Keratinocyte (primary cell): Measurements from ENCODE around the gene TMEM45A. TPM values are rescaled to one million over a fixed set of nuclear protein-coding genes. Genes with fewer than 3 reads are reported as not detected.

Source experiments
- DNase-seq: peaks from one replicate; pipeline ENCODE4 v3.0.0-alpha.2; 2011; ENCODE audit warnings: low read depth, missing footprints, low spot score
- FAIRE-seq: peaks from 2 replicates; lab custom pipeline; 2011; peaks lifted over from hg19 to GRCh38; lab: Jason Lieb, UNC
- H2AFZ ChIP-seq: 2 replicates; pipeline ENCODE4 v1.6.0; 2012; ENCODE audit warnings: low read length, control low read depth, inconsistent platforms; ENCODE audit not compliant: control insufficient read depth
- H3K27ac ChIP-seq: 2 replicates; pipeline ENCODE4 v1.5.1; 2011; ENCODE audit warnings: low read length; ENCODE audit not compliant: control insufficient read depth, insufficient read depth
- H3K27me3 ChIP-seq: 3 replicates; pipeline ENCODE4 v1.6.0; 2011; ENCODE audit warnings: low read length; ENCODE audit not compliant: control insufficient read depth, insufficient read depth; ENCODE audit errors: extremely low read depth
- H3K36me3 ChIP-seq, 2 experiments: 2 replicates in 1 of 2; 3 replicates in 1 of 2; pipeline ENCODE4 v1.5.1; 2011; ENCODE audit warnings: low read length in 2 of 2, mild to moderate bottlenecking in 1 of 2; ENCODE audit not compliant: control insufficient read depth in 2 of 2, insufficient read depth in 2 of 2; ENCODE audit errors: extremely low read depth in 1 of 2
- H3K4me1 ChIP-seq: 3 replicates; pipeline ENCODE4 v1.5.1; 2011; ENCODE audit warnings: low read length; ENCODE audit not compliant: control insufficient read depth, insufficient read depth; ENCODE audit errors: extremely low read depth
- H3K4me2 ChIP-seq: 3 replicates; pipeline ENCODE4 v1.6.0; 2011; ENCODE audit warnings: low read depth, low read length; ENCODE audit not compliant: control insufficient read depth, insufficient read depth; ENCODE audit errors: extremely low read depth
- H3K4me3 ChIP-seq, 3 experiments: fragments of 200-600 bp in 1 of 3; sonication (generic) in 1 of 3; 2 replicates in 2 of 3; 3 replicates in 1 of 3; pipeline ENCODE4 v1.5.1; 2011 to 2016; ENCODE audit warnings: low read length in 3 of 3, mild to moderate bottlenecking in 3 of 3, control low read depth in 2 of 3, inconsistent platforms in 1 of 3, low read depth in 1 of 3, mixed read lengths in 1 of 3, mixed run types in 1 of 3, moderate library complexity in 1 of 3; ENCODE audit not compliant: control insufficient read depth in 2 of 3, insufficient read depth in 2 of 3; ENCODE audit errors: extremely low read depth in 1 of 3
- H3K79me2 ChIP-seq: 2 replicates; pipeline ENCODE4 v1.6.0; 2012; ENCODE audit warnings: low read length; ENCODE audit not compliant: control insufficient read depth, insufficient read depth
- H3K9ac ChIP-seq: 3 replicates; pipeline ENCODE4 v1.6.0; 2011; ENCODE audit warnings: low read length; ENCODE audit not compliant: control insufficient read depth, insufficient read depth; ENCODE audit errors: extremely low read depth
- H3K9me1 ChIP-seq: 3 replicates; pipeline ENCODE4 v1.6.0; 2011; ENCODE audit warnings: low read length; ENCODE audit not compliant: control insufficient read depth, insufficient read depth; ENCODE audit errors: extremely low read depth
- H3K9me3 ChIP-seq: 2 replicates; pipeline ENCODE4 v1.5.1; 2012; ENCODE audit warnings: low read depth, low read length; ENCODE audit not compliant: control insufficient read depth
- H4K20me1 ChIP-seq: 3 replicates; pipeline ENCODE4 v1.6.0; 2011; ENCODE audit warnings: low read length; ENCODE audit not compliant: control insufficient read depth, insufficient read depth; ENCODE audit errors: extremely low read depth
- CTCF ChIP-seq, 3 experiments: IDR thresholded peaks in 1 of 3; conservative IDR thresholded peaks in 1 of 3; optimal IDR thresholded peaks in 1 of 3; 2 replicates in 2 of 3; 3 replicates in 1 of 3; pipeline versions ENCODE3 to v1.5.1; 2011; ENCODE audit warnings: low read length in 3 of 3, mild to moderate bottlenecking in 3 of 3, moderate library complexity in 2 of 3, control low read depth in 1 of 3, inconsistent platforms in 1 of 3; ENCODE audit not compliant: insufficient read depth in 2 of 3; ENCODE audit errors: extremely low read depth in 1 of 3
- EZH2 ChIP-seq: IDR thresholded peaks from one replicate; pipeline ENCODE4 v1.6.1; 2012; ENCODE audit warnings: inconsistent platforms, mild to moderate bottlenecking, low read length, moderate library complexity
- dilution Hi-C: fragments of 300-500 bp; cut with MboI; formaldehyde crosslinking; loops from one replicate; pipeline ENCODE4 v1.7.0; 2020; ENCODE audit warnings: low sequenced_read_pairs; ENCODE audit not compliant: extremely low pct_ligation_motif_present
- polyA plus RNA-seq, 5 experiments: library from polyadenylated mRNA; depleted of rRNA in 3 of 5; stranded (reverse) in 3 of 5; stranded (forward) in 1 of 5; unstranded in 1 of 5; fragments of >200 nt; gene quantifications; 1 replicate in 1 of 5; 2 replicates in 3 of 5; 3 replicates in 1 of 5; pipeline versions ENCODE4 v1.2.1 to v1.2.3, GENCODE V29; 2011 to 2012; ENCODE audit warnings: missing spikeins in 2 of 5, low read depth in 1 of 5, low replicate concordance in 1 of 5

TMEM45A gene
- polyA plus RNA-seq, 1 donor (not counting 4 experiments of a cell fraction or from before 2014, with no cell fraction given), result 57.2 TPM

- Histone ChIP-seq H3K4me1 (peaks cover 11% of the 10 kb centered on the region), H3K4me2 (no peak overlapping the region), H3K27ac (no peak overlapping the region), H3K36me3 (no peaks in the 10 kb centered on the region), H4K20me1 (no peaks in the 10 kb centered on the region), H3K4me3 (no peak overlapping the region), H3K79me2 (peaks cover 3% of the 10 kb centered on the region), H3K9me1 (no peaks in the 10 kb centered on the region), H3K27me3 (no peaks in the 10 kb centered on the region), H3K9ac (no peak overlapping the region), H2AFZ (no peak overlapping the region), H3K9me3 (no peaks in the 10 kb centered on the region)
- DNase-seq (no peak), FAIRE-seq (no peak)
- no peak for TF ChIP-seq EZH2
- TF ChIP-seq CTCF (optimal IDR thresholded peaks at IDR 0.05 in 1 of 3, IDR thresholded peaks at IDR 0.05 in 1 of 3, conservative IDR thresholded peaks at IDR 0.05 in 1 of 3; ENCODE audit: extremely low read depth in 1 of 3, insufficient read depth in 2 of 3, low read length in 3 of 3), result no peak
- dilution Hi-C loops, result no loop called here
Observed at GRCh38 chr3:100499651-100500050, 7.2 kb downstream of the TMEM45A start.

GRCh38 chr3:100500320-100500880 is 8.0 kb downstream of the TMEM45A start:
- Histone ChIP-seq H3K9me3 (no peaks in the 10 kb centered on the region), H3K4me3 (no peak overlapping the region), H3K27ac (no peak overlapping the region), H3K79me2 (peaks cover 3% of the 10 kb centered on the region), H4K20me1 (no peaks in the 10 kb centered on the region), H3K27me3 (no peaks in the 10 kb centered on the region), H2AFZ (no peak overlapping the region), H3K4me2 (no peak overlapping the region), H3K9me1 (no peaks in the 10 kb centered on the region), H3K4me1 (peaks cover 11% of the 10 kb centered on the region), H3K36me3 (no peaks in the 10 kb centered on the region), H3K9ac (no peak overlapping the region)
- TF ChIP-seq CTCF (optimal IDR thresholded peaks at IDR 0.05 in 1 of 3, IDR thresholded peaks at IDR 0.05 in 1 of 3, conservative IDR thresholded peaks at IDR 0.05 in 1 of 3; ENCODE audit: extremely low read depth in 1 of 3, insufficient read depth in 2 of 3, low read length in 3 of 3), result no peak
- no peak for TF ChIP-seq EZH2
- dilution Hi-C loops, result no loop called here
- FAIRE-seq, result no peak
- no peak for DNase-seq
